WTC11 (cell line): Measurements from ENCODE around the gene CEP57L1.

ENCODE experiments used
- CTCF ChIP-seq: fragments of 200-600 bp; IDR thresholded peaks from 2 replicates; pipeline ENCODE4 v1.8.0; 2022; ENCODE audit warnings: antibody characterized with exemption
- HMGXB4 ChIP-seq: sonication (generic); formaldehyde crosslinking; IDR thresholded peaks from 2 replicates; pipeline ENCODE4 v1.8.1; 2023; ENCODE audit warnings: mild to moderate bottlenecking, moderate library complexity, missing genetic modification reagents
- JUN ChIP-seq: sonication (generic); formaldehyde crosslinking; IDR thresholded peaks from 2 replicates; pipeline ENCODE4 v1.8.0; 2023; ENCODE audit warnings: mild to moderate bottlenecking, missing genetic modification reagents
- MLX ChIP-seq: sonication (generic); formaldehyde crosslinking; IDR thresholded peaks from 2 replicates; pipeline ENCODE4 v1.8.1; 2023; ENCODE audit warnings: mild to moderate bottlenecking, missing genetic modification reagents, moderate library complexity
- NFYB ChIP-seq: sonication (generic); formaldehyde crosslinking; conservative IDR thresholded peaks from 2 replicates; pipeline ENCODE4 v1.8.0; 2022; ENCODE audit warnings: low read depth, missing genetic modification reagents
- STAT6 ChIP-seq: sonication (generic); formaldehyde crosslinking; conservative IDR thresholded peaks from 2 replicates; pipeline ENCODE4 v1.8.1; 2023; ENCODE audit warnings: mild to moderate bottlenecking, low read depth, missing genetic modification reagents, moderate library complexity
- TCF7 ChIP-seq: sonication (generic); formaldehyde crosslinking; IDR thresholded peaks from 2 replicates; pipeline ENCODE4 v1.8.0; 2022; ENCODE audit warnings: mild to moderate bottlenecking, low read depth, missing genetic modification reagents, moderate library complexity
- ZNF425 ChIP-seq: fragments of 250-450 bp; sonication (Bioruptor Pico); conservative IDR thresholded peaks from 2 replicates; pipeline ENCODE4 v1.9.0; 2021; ENCODE audit warnings: mild to moderate bottlenecking

GRCh38 chr6:109048670-109049415, 46.5 kb upstream of the CEP57L1 start:
- TF ChIP-seq HMGXB4 (CRISPR knock-in tag) (no peak), MLX (CRISPR knock-in tag) (no peak), TCF7 (CRISPR knock-in tag) (no peak), CTCF (no peak), ZNF425 (CRISPR knock-in tag) (no peak), JUN (CRISPR knock-in tag) (no peak), STAT6 (CRISPR knock-in tag) (no peak), NFYB (no peak)
